ENCODE measurements around the gene EPS15.

DNA sequence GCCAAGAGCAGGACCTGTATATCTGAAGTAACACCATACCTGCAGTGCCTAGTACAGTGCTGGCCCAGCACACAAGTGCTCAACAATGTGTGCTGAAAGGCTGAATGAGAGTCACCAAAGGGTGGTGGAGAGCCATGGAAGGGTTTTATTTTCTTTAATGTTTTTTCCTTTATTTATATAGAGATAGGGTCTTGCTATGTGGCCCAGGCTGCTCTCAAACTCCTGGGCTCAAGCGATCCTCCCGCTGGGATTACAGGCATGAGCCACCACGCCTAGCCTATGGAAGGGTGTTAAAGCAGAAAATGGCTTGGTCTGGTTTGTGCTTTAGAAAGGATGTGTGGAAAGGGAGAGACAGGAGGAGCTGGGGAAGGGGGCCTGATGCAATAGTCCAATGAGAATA lies 175.4 kb downstream of the EPS15 start:
- TF ChIP-seq, protein P1, sequence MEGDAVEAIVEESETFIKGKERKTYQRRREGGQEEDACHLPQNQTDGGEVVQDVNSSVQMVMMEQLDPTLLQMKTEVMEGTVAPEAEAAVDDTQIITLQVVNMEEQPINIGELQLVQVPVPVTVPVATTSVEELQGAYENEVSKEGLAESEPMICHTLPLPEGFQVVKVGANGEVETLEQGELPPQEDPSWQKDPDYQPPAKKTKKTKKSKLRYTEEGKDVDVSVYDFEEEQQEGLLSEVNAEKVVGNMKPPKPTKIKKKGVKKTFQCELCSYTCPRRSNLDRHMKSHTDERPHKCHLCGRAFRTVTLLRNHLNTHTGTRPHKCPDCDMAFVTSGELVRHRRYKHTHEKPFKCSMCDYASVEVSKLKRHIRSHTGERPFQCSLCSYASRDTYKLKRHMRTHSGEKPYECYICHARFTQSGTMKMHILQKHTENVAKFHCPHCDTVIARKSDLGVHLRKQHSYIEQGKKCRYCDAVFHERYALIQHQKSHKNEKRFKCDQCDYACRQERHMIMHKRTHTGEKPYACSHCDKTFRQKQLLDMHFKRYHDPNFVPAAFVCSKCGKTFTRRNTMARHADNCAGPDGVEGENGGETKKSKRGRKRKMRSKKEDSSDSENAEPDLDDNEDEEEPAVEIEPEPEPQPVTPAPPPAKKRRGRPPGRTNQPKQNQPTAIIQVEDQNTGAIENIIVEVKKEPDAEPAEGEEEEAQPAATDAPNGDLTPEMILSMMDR (conservative IDR thresholded peaks at IDR 0.05 in 1 of 2, IDR thresholded peaks at IDR 0.05 in 1 of 2; ENCODE audit: extremely low read depth in 1 of 2, insufficient read depth in 1 of 2, low read depth in 1 of 2, low read length in 2 of 2) = no peak
- no peak for TF ChIP-seq EZH2 (IDR thresholded peaks at IDR 0.05; ENCODE audit: borderline replicate concordance, low read length)

Data from mammary epithelial cell (primary cell).